Measurements from ENCODE around the gene NRXN3. TPM values are rescaled to one million over a fixed set of nuclear protein-coding genes. Genes with fewer than 3 reads are reported as not detected.

NRXN3 gene
- total RNA-seq, 1 donor: 2.5 TPM

GRCh38 chr14:78576437-78577166 lies 406.4 kb downstream of the NRXN3 start:
- Histone ChIP-seq H3K4me3 (ENCODE audit: insufficient read depth, low read length) (no peak overlapping the region), H3K36me3 (ENCODE audit: insufficient read depth, low read length) (no peaks in the 10 kb centered on the region), H3K4me1 (ENCODE audit: insufficient read depth, low read length) (no peaks in the 10 kb centered on the region), H3K27ac (ENCODE audit: low read depth, low read length) (no peak overlapping the region), H4K20me1 (ENCODE audit: insufficient read depth, low read length) (no peaks in the 10 kb centered on the region), H3K4me2 (ENCODE audit: insufficient read depth, low read length) (no peak overlapping the region), H3K79me2 (ENCODE audit: insufficient read depth, low read length) (no peaks in the 10 kb centered on the region), H2AFZ (ENCODE audit: low read length) (no peak overlapping the region), H3K27me3 (ENCODE audit: insufficient read depth, low read length) (no peaks in the 10 kb centered on the region), H3K9me3 (ENCODE audit: low read depth, low read length) (no peaks in the 10 kb centered on the region)
- no peak for TF ChIP-seq CTCF (IDR thresholded peaks at IDR 0.05; ENCODE audit: extremely low read depth, low read depth, low read length)
- DNase-seq (ENCODE audit: insufficient read length, low spot score, missing footprints): no peak

DNA sequence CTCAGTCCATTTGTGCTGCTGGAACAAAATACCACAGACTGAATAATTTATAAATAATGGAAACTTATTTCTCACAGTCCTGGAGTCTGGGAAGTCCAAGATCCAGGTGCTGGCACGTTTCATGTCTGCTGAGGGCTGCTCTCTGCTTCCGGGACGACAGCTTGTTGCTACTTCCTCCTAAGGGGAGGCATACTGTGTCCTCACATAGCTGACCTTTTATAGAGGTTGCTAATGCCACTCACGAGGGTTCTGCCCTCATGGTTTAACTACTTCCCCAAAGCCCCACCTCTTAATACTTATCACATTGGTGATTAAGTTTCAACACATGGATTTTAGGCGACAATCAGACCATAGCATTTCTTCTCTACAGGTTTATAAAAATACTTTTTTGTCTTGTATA lies 411.1 kb downstream of the NRXN3 start:
- Histone ChIP-seq H3K4me1 (ENCODE audit: insufficient read depth, low read length) (no peaks in the 10 kb centered on the region), H2AFZ (ENCODE audit: low read length) (no peak overlapping the region), H3K79me2 (ENCODE audit: insufficient read depth, low read length) (no peaks in the 10 kb centered on the region), H3K36me3 (ENCODE audit: insufficient read depth, low read length) (no peaks in the 10 kb centered on the region), H3K4me2 (ENCODE audit: insufficient read depth, low read length) (no peak overlapping the region), H4K20me1 (ENCODE audit: insufficient read depth, low read length) (no peaks in the 10 kb centered on the region), H3K4me3 (ENCODE audit: insufficient read depth, low read length) (no peak overlapping the region), H3K27me3 (ENCODE audit: insufficient read depth, low read length) (no peaks in the 10 kb centered on the region), H3K9me3 (ENCODE audit: low read depth, low read length) (no peaks in the 10 kb centered on the region), H3K27ac (ENCODE audit: low read depth, low read length) (no peak overlapping the region)
- DNase-seq (ENCODE audit: insufficient read length, low spot score, missing footprints): no peak
- no peak for TF ChIP-seq CTCF (IDR thresholded peaks at IDR 0.05; ENCODE audit: extremely low read depth, low read depth, low read length)

GRCh38 chr14:78586681-78587080 lies 416.5 kb downstream of the NRXN3 start:
- no peak overlapping the region for H3K27ac ChIP-seq (ENCODE audit: low read depth, low read length)

More at GRCh38 chr14:78586681-78587080, 416.5 kb downstream of the NRXN3 start:
- no peak overlapping the region for H2AFZ ChIP-seq (ENCODE audit: low read length)
- DNase-seq (ENCODE audit: insufficient read length, low spot score, missing footprints): no peak
- H3K4me3 ChIP-seq (ENCODE audit: insufficient read depth, low read length): no peak overlapping the region
- H3K36me3 ChIP-seq (ENCODE audit: insufficient read depth, low read length): no peaks in the 10 kb centered on the region
- H3K27me3 ChIP-seq (ENCODE audit: insufficient read depth, low read length): no peaks in the 10 kb centered on the region
- H3K4me1 ChIP-seq (ENCODE audit: insufficient read depth, low read length): no peaks in the 10 kb centered on the region
- no peak for TF ChIP-seq CTCF (IDR thresholded peaks at IDR 0.05; ENCODE audit: extremely low read depth, low read depth, low read length)
- no peak overlapping the region for H3K4me2 ChIP-seq (ENCODE audit: insufficient read depth, low read length)
- H3K79me2 ChIP-seq (ENCODE audit: insufficient read depth, low read length): no peaks in the 10 kb centered on the region
- H4K20me1 ChIP-seq (ENCODE audit: insufficient read depth, low read length): no peaks in the 10 kb centered on the region
- no peaks in the 10 kb centered on the region for H3K9me3 ChIP-seq (ENCODE audit: low read depth, low read length)

All from osteoblast (primary cell).